ENCODE results near the gene XRCC5.

Gene XRCC5

DNA sequence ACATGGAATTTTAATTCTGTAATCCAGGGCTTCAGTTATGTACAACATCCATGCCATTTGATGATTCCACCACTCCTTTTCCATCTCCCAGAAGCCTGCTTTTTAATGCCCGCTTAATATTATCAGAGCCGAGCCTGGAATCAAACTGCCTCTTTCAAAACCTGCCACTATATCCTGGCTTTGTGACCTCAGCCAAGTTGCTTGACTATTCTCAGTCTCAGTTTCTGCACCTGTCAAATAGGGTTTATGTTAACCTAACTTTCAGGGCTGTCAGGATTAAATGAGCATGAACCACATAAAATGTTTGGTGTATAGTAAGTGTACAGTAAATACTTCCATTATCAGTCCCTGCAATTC lies 108.7 kb downstream of the XRCC5 start:
- no peaks in the 10 kb centered on the region for H3K9me3 ChIP-seq (ENCODE audit: control insufficient read depth in 1 of 2, low read length in 2 of 2)
- H3K36me3 ChIP-seq (ENCODE audit: control insufficient read depth in 1 of 2, insufficient read depth in 2 of 2, low read length in 2 of 2): no peaks in the 10 kb centered on the region
- peaks cover 17% of the 10 kb centered on the region in 2 donors for H3K4me1 ChIP-seq (ENCODE audit: control insufficient read depth in 1 of 2, insufficient read depth in 2 of 2, low read length in 2 of 2)
- no peak overlapping the region for H3K27ac ChIP-seq (ENCODE audit: low read depth, low read length)
- H3K9ac ChIP-seq (ENCODE audit: low read depth in 1 of 2, low read length in 2 of 2): no peak overlapping the region
- no peak overlapping the region for H3K4me3 ChIP-seq (ENCODE audit: low read depth in 1 of 2, low read length in 2 of 2)
- no peaks in the 10 kb centered on the region for H3K27me3 ChIP-seq (ENCODE audit: control insufficient read depth in 1 of 2, insufficient read depth in 2 of 2, low read length in 2 of 2)

DNA sequence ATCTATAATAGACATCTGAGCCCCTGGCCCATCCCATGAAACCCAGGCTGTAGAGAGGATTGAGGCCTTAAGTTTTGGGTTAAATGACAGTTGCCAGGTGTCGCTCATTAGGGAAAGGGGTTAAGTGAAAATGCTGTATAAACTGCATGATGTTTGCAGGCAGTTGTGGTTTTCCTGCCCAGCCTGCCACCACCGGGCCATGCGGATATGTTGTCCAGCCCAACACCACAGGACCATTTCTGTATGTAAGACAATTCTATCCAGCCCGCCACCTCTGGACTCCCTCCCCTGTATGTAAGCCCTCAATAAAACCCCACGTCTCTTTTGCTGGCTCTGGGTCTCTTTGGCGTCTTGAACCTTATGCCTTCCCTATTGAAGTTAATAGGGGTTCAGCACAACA lies 110.7 kb downstream of the XRCC5 start:
- Histone ChIP-seq H3K4me3 (ENCODE audit: low read depth in 1 of 2, low read length in 2 of 2) (no peak overlapping the region), H3K27me3 (ENCODE audit: control insufficient read depth in 1 of 2, insufficient read depth in 2 of 2, low read length in 2 of 2) (no peaks in the 10 kb centered on the region), H3K9me3 (ENCODE audit: control insufficient read depth in 1 of 2, low read length in 2 of 2) (no peaks in the 10 kb centered on the region)

DNA sequence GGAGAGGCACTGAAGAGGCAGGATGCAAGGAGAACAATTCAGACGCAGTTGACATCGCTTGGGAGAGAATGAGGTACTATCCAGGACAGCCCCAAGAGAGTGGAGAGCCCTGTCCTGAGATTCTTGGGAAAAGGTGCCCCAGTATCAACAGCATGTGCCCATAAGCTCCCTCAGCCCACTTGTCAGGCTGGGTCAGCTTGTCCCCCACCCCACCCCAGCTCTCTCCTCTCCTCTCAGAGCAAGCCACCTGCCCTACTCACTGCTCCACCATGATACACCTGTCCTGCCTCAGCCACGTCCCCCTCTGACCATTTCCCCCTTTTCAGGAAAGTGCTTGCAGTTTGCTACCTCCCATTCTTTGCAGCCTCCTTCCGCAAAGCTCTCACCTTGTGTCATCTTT lies 111.8 kb downstream of the XRCC5 start:
- no peaks in the 10 kb centered on the region for H3K9me3 ChIP-seq (ENCODE audit: control insufficient read depth in 1 of 2, low read length in 2 of 2)
- H3K27me3 ChIP-seq (ENCODE audit: control insufficient read depth in 1 of 2, insufficient read depth in 2 of 2, low read length in 2 of 2): no peaks in the 10 kb centered on the region
- H3K27ac ChIP-seq (ENCODE audit: low read depth, low read length): no peak overlapping the region
- H3K36me3 ChIP-seq (ENCODE audit: control insufficient read depth in 1 of 2, insufficient read depth in 2 of 2, low read length in 2 of 2): no peaks in the 10 kb centered on the region
- H3K4me3 ChIP-seq (ENCODE audit: low read depth in 1 of 2, low read length in 2 of 2): no peak overlapping the region
- H3K4me1 ChIP-seq (ENCODE audit: control insufficient read depth in 1 of 2, insufficient read depth in 2 of 2, low read length in 2 of 2): peaks cover 9 to 21% of the 10 kb centered on the region in 2 donors
- H3K9ac ChIP-seq (ENCODE audit: low read depth in 1 of 2, low read length in 2 of 2): no peak overlapping the region

More for the DNA sequence above, 110.7 kb downstream of the XRCC5 start:
- H3K36me3 ChIP-seq (ENCODE audit: control insufficient read depth in 1 of 2, insufficient read depth in 2 of 2, low read length in 2 of 2): no peaks in the 10 kb centered on the region
- H3K9ac ChIP-seq (ENCODE audit: low read depth in 1 of 2, low read length in 2 of 2): no peak overlapping the region
- no peak overlapping the region for H3K27ac ChIP-seq (ENCODE audit: low read depth, low read length)
- peaks cover 12 to 23% of the 10 kb centered on the region in 2 donors for H3K4me1 ChIP-seq (ENCODE audit: control insufficient read depth in 1 of 2, insufficient read depth in 2 of 2, low read length in 2 of 2)

DNA sequence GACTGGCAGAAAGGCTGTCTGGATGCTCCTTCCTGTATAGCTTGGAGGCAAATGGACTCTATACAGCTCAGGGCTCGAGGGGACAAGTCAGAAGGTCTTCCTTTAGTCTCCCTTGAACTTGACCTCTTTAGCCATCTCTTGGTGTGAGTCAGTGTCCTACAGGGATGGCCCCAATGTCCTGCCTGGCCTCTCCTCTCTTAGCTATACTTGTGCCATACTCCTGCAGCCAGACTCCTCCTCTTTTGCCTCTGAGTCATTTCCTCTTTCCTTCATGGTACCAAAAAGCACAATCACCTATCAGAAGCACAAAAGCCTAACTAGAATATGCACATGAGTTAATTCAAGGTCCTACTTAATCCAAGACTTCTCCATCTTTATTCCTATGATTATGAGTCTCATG lies 112.7 kb downstream of the XRCC5 start:
- Histone ChIP-seq H3K27ac (ENCODE audit: low read depth, low read length) (no peak overlapping the region), H3K4me1 (ENCODE audit: control insufficient read depth in 1 of 2, insufficient read depth in 2 of 2, low read length in 2 of 2) (peaks cover 6 to 17% of the 10 kb centered on the region in 2 donors), H3K9me3 (ENCODE audit: control insufficient read depth in 1 of 2, low read length in 2 of 2) (no peaks in the 10 kb centered on the region), H3K27me3 (ENCODE audit: control insufficient read depth in 1 of 2, insufficient read depth in 2 of 2, low read length in 2 of 2) (no peaks in the 10 kb centered on the region), H3K36me3 (ENCODE audit: control insufficient read depth in 1 of 2, insufficient read depth in 2 of 2, low read length in 2 of 2) (no peaks in the 10 kb centered on the region), H3K9ac (ENCODE audit: low read depth in 1 of 2, low read length in 2 of 2) (no peak overlapping the region), H3K4me3 (ENCODE audit: low read depth in 1 of 2, low read length in 2 of 2) (no peak overlapping the region)

DNA sequence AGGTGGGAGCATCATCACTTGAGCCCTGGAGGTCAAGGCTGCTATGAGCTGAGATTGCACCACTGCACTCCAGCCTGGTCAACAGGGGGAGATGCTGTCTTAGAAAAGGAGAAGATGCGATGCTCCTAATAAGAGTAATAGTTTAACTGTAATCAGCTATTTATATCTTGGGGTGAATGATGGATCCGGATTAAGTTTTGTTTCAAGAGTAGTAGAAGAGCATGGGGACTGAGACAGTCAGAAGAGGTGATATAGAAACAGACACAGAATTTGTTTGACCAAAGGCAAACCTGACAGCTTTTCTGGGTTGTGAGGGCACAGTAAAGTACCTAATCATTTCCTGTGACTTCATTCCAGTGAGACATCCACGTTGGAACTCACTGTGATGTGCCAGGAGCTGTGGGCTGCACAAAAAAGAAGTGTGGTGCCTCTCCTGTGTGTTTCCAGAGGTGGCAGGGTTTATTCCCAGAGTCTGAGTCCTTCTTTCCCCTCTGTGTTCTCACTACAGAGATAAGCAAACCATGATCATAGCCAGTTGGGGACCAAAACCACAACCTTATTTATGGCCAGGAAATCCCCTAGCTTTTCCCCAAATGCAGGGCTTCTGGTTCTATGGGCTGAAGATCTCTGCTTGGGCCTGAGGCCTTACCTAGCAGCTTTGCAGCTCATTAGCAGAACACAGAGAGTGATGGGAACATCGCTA lies 113.7 kb downstream of the XRCC5 start:
- Histone ChIP-seq H3K27ac (ENCODE audit: low read depth, low read length) (no peak overlapping the region), H3K27me3 (ENCODE audit: control insufficient read depth in 1 of 2, insufficient read depth in 2 of 2, low read length in 2 of 2) (no peaks in the 10 kb centered on the region), H3K4me1 (ENCODE audit: control insufficient read depth in 1 of 2, insufficient read depth in 2 of 2, low read length in 2 of 2) (peaks cover 0 to 10% of the 10 kb centered on the region in 2 donors), H3K36me3 (ENCODE audit: control insufficient read depth in 1 of 2, insufficient read depth in 2 of 2, low read length in 2 of 2) (no peaks in the 10 kb centered on the region), H3K4me3 (ENCODE audit: low read depth in 1 of 2, low read length in 2 of 2) (no peak overlapping the region), H3K9ac (ENCODE audit: low read depth in 1 of 2, low read length in 2 of 2) (no peak overlapping the region), H3K9me3 (ENCODE audit: control insufficient read depth in 1 of 2, low read length in 2 of 2) (no peaks in the 10 kb centered on the region)

DNA sequence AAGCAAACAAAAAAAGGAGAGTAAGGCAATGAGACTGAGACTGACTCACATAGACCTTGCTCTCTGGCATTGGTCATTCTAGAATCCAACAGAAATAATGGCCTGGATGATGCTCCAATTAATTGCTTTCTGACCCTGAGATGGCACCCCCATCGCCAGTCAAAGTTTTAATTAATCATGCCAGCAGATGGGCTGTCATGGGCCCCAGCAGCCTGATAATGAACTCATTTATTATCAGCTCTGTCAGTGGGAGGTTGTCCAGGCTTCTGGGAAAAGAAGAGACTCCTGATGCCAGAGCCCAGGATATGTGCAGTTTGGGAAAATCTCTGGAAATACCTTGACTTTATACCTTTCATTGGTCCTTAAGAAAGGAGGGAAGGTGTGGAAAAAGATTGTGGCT lies 115.2 kb downstream of the XRCC5 start:
- Histone ChIP-seq H3K4me3 (ENCODE audit: low read depth in 1 of 2, low read length in 2 of 2) (no peak overlapping the region), H3K4me1 (ENCODE audit: control insufficient read depth in 1 of 2, insufficient read depth in 2 of 2, low read length in 2 of 2) (peaks cover 0 to 7% of the 10 kb centered on the region in 2 donors), H3K27ac (ENCODE audit: low read depth, low read length) (no peak overlapping the region), H3K9ac (ENCODE audit: low read depth in 1 of 2, low read length in 2 of 2) (no peak overlapping the region), H3K36me3 (ENCODE audit: control insufficient read depth in 1 of 2, insufficient read depth in 2 of 2, low read length in 2 of 2) (no peaks in the 10 kb centered on the region), H3K9me3 (ENCODE audit: control insufficient read depth in 1 of 2, low read length in 2 of 2) (no peaks in the 10 kb centered on the region), H3K27me3 (ENCODE audit: control insufficient read depth in 1 of 2, insufficient read depth in 2 of 2, low read length in 2 of 2) (no peaks in the 10 kb centered on the region)

DNA sequence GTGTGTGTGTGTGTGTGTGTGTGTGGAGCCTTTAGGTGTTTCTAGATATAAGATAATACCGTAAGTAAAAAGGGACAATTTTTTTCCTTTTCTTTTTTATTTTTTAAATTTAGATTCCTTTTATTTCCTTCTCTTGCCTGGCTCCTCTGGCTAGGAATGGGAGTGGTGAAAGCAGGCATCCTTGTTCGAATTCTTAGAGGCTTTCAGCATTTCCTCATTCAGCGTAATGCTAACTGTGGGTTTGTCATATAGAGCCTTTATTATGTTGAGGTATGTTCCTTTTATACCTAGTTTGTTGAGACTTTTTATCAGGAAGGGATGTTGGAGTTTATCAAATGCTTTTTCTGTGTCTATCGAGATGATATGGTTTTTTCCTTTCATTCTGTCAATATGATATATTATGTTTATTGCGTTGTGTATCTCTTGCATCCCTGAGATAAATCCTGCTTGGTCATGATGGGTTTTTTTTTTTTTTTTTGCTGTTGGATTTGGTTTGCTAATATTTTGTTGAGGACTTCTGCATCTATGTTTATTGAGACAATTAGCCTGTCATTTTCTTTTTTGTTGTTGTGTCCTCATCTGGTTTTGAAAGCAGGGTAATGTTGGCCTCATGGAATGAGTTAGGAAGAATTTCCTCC lies 120.2 kb downstream of the XRCC5 start:
- no peak overlapping the region for H3K9ac ChIP-seq (ENCODE audit: low read depth in 1 of 2, low read length in 2 of 2)
- peaks cover 9 to 10% of the 10 kb centered on the region in 2 donors for H3K9me3 ChIP-seq (ENCODE audit: control insufficient read depth in 1 of 2, low read length in 2 of 2)
- H3K36me3 ChIP-seq (ENCODE audit: control insufficient read depth in 1 of 2, insufficient read depth in 2 of 2, low read length in 2 of 2): no peaks in the 10 kb centered on the region

DNA sequence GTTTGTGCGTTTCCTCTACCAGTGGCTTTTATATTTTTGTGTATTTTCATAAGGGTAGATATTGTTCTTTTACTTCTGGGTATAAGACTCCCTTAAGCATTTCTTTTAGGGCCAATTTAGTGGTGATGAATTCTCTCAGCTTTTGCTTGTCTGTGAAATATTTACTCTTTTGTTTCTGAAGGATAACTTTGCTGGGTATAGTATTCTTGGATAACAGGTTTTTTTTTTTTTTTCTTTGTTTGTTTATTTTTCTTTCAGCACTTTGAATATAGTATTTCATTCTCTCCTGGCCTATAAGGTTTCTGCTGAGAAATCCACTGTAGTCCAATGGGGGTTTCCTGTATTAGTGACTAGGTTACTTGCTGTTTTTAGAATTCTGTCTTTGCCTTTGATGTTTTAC lies 122.7 kb downstream of the XRCC5 start:
- no peak overlapping the region for H3K9ac ChIP-seq (ENCODE audit: low read depth in 1 of 2, low read length in 2 of 2)
- no peaks in the 10 kb centered on the region for H3K36me3 ChIP-seq (ENCODE audit: control insufficient read depth in 1 of 2, insufficient read depth in 2 of 2, low read length in 2 of 2)
- H3K4me3 ChIP-seq (ENCODE audit: low read depth in 1 of 2, low read length in 2 of 2): no peak overlapping the region
- no peaks in the 10 kb centered on the region for H3K27me3 ChIP-seq (ENCODE audit: control insufficient read depth in 1 of 2, insufficient read depth in 2 of 2, low read length in 2 of 2)
- H3K4me1 ChIP-seq (ENCODE audit: control insufficient read depth in 1 of 2, insufficient read depth in 2 of 2, low read length in 2 of 2): no peaks in the 10 kb centered on the region
- peaks cover 9 to 10% of the 10 kb centered on the region in 2 donors for H3K9me3 ChIP-seq (ENCODE audit: control insufficient read depth in 1 of 2, low read length in 2 of 2)
- H3K27ac ChIP-seq (ENCODE audit: low read depth, low read length): no peak overlapping the region

More for the DNA sequence above, 120.2 kb downstream of the XRCC5 start:
- H3K27ac ChIP-seq (ENCODE audit: low read depth, low read length): no peak overlapping the region
- H3K4me1 ChIP-seq (ENCODE audit: control insufficient read depth in 1 of 2, insufficient read depth in 2 of 2, low read length in 2 of 2): no peaks in the 10 kb centered on the region
- H3K27me3 ChIP-seq (ENCODE audit: control insufficient read depth in 1 of 2, insufficient read depth in 2 of 2, low read length in 2 of 2): no peaks in the 10 kb centered on the region
- no peak overlapping the region for H3K4me3 ChIP-seq (ENCODE audit: low read depth in 1 of 2, low read length in 2 of 2)

DNA sequence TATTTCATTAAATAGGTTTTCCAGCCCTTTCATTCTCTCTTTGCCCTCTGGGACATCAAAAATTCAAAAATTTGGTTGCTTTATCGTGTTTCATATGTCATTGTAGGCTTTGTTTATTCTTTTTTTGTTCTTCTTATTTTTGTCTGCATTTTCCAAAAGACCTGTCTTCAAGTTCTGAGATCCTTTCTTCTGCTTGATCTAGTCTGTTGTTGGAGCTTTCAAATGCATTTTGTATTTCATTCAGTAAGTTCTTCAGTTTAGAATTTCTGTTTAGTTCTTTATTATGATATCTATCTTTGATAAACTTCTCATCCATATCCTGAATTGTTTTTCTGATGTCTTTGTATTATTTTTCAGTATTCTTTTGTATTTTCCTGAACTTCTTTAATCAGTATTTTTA lies 123.6 kb downstream of the XRCC5 start:
- no peaks in the 10 kb centered on the region for H3K36me3 ChIP-seq (ENCODE audit: control insufficient read depth in 1 of 2, insufficient read depth in 2 of 2, low read length in 2 of 2)
- no peaks in the 10 kb centered on the region for H3K27me3 ChIP-seq (ENCODE audit: control insufficient read depth in 1 of 2, insufficient read depth in 2 of 2, low read length in 2 of 2)
- H3K9me3 ChIP-seq (ENCODE audit: control insufficient read depth in 1 of 2, low read length in 2 of 2): peaks cover 9 to 10% of the 10 kb centered on the region in 2 donors
- no peaks in the 10 kb centered on the region for H3K4me1 ChIP-seq (ENCODE audit: control insufficient read depth in 1 of 2, insufficient read depth in 2 of 2, low read length in 2 of 2)
- H3K27ac ChIP-seq (ENCODE audit: low read depth, low read length): no peak overlapping the region
- H3K4me3 ChIP-seq (ENCODE audit: low read depth in 1 of 2, low read length in 2 of 2): no peak overlapping the region
- no peak overlapping the region for H3K9ac ChIP-seq (ENCODE audit: low read depth in 1 of 2, low read length in 2 of 2)

DNA sequence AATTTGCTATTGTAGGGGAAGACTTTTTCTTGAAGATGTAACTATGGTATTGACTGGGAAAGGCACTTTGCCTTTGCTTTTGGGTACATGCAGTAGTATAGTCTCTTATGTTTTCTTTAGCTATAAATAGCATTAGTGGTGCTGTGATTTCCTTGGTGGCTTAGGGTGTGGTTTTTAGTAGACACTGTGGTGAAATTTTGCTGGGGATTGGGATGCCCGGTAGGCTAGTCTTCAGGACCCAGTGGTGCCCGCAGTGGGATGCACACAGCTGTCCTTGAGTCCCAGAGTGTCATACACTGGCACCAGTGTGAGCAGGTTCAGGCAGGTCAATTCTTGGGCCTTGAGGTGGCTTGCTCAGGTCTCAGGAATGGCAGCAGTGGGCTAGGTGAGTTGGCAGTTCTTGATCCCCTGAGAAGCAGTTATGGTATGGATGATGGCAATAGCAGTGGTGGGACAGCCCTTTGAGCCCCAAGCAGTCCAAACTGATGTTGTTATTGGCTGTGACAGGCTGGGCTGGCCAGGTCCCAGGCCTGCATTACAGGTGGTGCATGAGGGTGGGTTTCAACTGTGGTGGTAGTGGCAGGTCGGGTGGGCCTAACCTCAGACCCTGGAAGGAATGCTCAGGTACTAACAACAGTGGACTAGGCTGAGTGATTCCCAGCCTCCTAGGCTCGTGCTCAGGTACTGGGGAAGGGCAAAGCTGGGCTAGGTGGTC lies 124.3 kb downstream of the XRCC5 start:
- Histone ChIP-seq H3K36me3 (ENCODE audit: control insufficient read depth in 1 of 2, insufficient read depth in 2 of 2, low read length in 2 of 2) (no peaks in the 10 kb centered on the region), H3K4me1 (ENCODE audit: control insufficient read depth in 1 of 2, insufficient read depth in 2 of 2, low read length in 2 of 2) (no peaks in the 10 kb centered on the region), H3K9ac (ENCODE audit: low read depth in 1 of 2, low read length in 2 of 2) (no peak overlapping the region), H3K4me3 (ENCODE audit: low read depth in 1 of 2, low read length in 2 of 2) (no peak overlapping the region), H3K27me3 (ENCODE audit: control insufficient read depth in 1 of 2, insufficient read depth in 2 of 2, low read length in 2 of 2) (no peaks in the 10 kb centered on the region), H3K9me3 (ENCODE audit: control insufficient read depth in 1 of 2, low read length in 2 of 2) (peaks cover 9 to 10% of the 10 kb centered on the region in 2 donors), H3K27ac (ENCODE audit: low read depth, low read length) (no peak overlapping the region)
